Stimulated activated naive B cell treated with anti-CD40 and anti-IgM and Interleukin-4, amounts not matched to agents 10 μg/mL and 1 μg/mL and 100 μg/mL, for 72 hours (primary cell): ENCODE results near the gene KCNJ6.
A peak's percentile ranks its signal among the peaks of the same experiment; 100 is the strongest.
"Not testable (repeated sequence)": the region's sequence is repeated elsewhere in the genome, so short reads cannot be mapped to it uniquely, and the experiment has no call there.

Source experiments
- ATAC-seq, 2 donors: fragments of 150-1000 bp; cut with Tn5 transposase; replicated peaks; 2 replicates each; pipeline ENCODE4 v1.10.0; 2021; ENCODE audit warnings: moderate library complexity in 1 of 2
- DNase-seq: peaks from one replicate; pipeline ENCODE4 v3.0.0; 2021
- H3K27ac Mint-ChIP-seq: one replicate; pipeline ENCODE4 v1.8.0; 2022; ENCODE audit warnings: mild to moderate bottlenecking, mixed read lengths
- H3K27me3 Mint-ChIP-seq, 2 donors: one replicate each; pipeline ENCODE4 v1.8.0; 2022; ENCODE audit warnings: mixed read lengths in 2 of 2
- H3K36me3 Mint-ChIP-seq, 2 donors: one replicate each; pipeline ENCODE4 v1.8.0; 2022; ENCODE audit warnings: mixed read lengths in 2 of 2, mild to moderate bottlenecking in 1 of 2
- H3K4me1 Mint-ChIP-seq, 2 donors: one replicate each; pipeline ENCODE4 v1.8.0; 2022; ENCODE audit warnings: mixed read lengths in 2 of 2, mild to moderate bottlenecking in 1 of 2
- H3K4me3 Mint-ChIP-seq, 2 donors: one replicate each; pipeline ENCODE4 v1.8.0; 2022; ENCODE audit warnings: mild to moderate bottlenecking in 2 of 2, mixed read lengths in 2 of 2, moderate library complexity in 1 of 2
- H3K9me3 Mint-ChIP-seq, 2 donors: one replicate each; pipeline ENCODE4 v1.8.0; 2022; ENCODE audit warnings: mixed read lengths in 2 of 2, mild to moderate bottlenecking in 1 of 2

The KCNJ6 gene

GRCh38 chr21:37659874-37660273 is 256.4 kb downstream of the KCNJ6 start:
- Mint-ChIP-seq H3K9me3 (no peaks in the 10 kb centered on the region), H3K4me3 (no peak overlapping the region), H3K27ac (no peak overlapping the region), H3K36me3 (no peaks in the 10 kb centered on the region), H3K27me3 (peaks cover 11 to 17% of the 10 kb centered on the region in 2 donors), H3K4me1 (no peaks in the 10 kb centered on the region)
- no peak for ATAC-seq
- DNase-seq: no peak

GRCh38 chr21:37658817-37659458 is 257.3 kb downstream of the KCNJ6 start:
- Mint-ChIP-seq H3K27me3 (peaks cover 19 to 25% of the 10 kb centered on the region in 2 donors), H3K27ac (no peak overlapping the region), H3K4me1 (no peaks in the 10 kb centered on the region), H3K36me3 (no peaks in the 10 kb centered on the region), H3K4me3 (no peak overlapping the region), H3K9me3 (no peaks in the 10 kb centered on the region)
- no peak for DNase-seq
- ATAC-seq: no peak

GRCh38 chr21:37658121-37658816 is 258.0 kb downstream of the KCNJ6 start:
- DNase-seq: no peak
- Mint-ChIP-seq H3K27me3 (peaks cover 19 to 25% of the 10 kb centered on the region in 2 donors), H3K36me3 (no peaks in the 10 kb centered on the region), H3K4me1 (no peaks in the 10 kb centered on the region), H3K4me3 (no peak overlapping the region), H3K9me3 (no peaks in the 10 kb centered on the region), H3K27ac (no peak overlapping the region)
- no peak for ATAC-seq

DNA sequence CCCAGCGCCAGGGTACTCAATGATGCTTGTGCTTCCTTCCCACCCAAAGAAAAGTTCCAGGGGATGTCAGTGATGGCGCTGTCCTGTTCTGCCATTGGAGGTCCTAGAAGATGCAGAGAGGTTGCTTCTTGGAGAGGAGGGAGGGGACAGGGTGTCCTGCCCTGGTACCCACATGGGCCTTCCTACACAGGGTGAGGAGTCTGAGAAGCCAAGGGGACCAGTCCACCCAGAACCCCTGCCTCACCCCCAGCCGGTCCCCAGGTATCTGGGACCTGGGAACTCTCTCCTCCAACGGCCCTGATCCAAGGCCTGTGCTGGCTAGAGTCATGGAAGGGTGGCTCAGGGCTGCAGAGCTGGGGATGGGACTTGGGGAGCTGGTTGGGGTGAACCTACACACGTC is 259.4 kb downstream of the KCNJ6 start:
- H3K27me3 Mint-ChIP-seq: peaks cover 19 to 25% of the 10 kb centered on the region in 2 donors
- no peak for DNase-seq
- no peak for ATAC-seq
- no peaks in the 10 kb centered on the region for H3K4me1 Mint-ChIP-seq
- no peaks in the 10 kb centered on the region for H3K9me3 Mint-ChIP-seq
- H3K4me3 Mint-ChIP-seq: no peak overlapping the region
- H3K36me3 Mint-ChIP-seq: no peaks in the 10 kb centered on the region
- no peak overlapping the region for H3K27ac Mint-ChIP-seq

DNA sequence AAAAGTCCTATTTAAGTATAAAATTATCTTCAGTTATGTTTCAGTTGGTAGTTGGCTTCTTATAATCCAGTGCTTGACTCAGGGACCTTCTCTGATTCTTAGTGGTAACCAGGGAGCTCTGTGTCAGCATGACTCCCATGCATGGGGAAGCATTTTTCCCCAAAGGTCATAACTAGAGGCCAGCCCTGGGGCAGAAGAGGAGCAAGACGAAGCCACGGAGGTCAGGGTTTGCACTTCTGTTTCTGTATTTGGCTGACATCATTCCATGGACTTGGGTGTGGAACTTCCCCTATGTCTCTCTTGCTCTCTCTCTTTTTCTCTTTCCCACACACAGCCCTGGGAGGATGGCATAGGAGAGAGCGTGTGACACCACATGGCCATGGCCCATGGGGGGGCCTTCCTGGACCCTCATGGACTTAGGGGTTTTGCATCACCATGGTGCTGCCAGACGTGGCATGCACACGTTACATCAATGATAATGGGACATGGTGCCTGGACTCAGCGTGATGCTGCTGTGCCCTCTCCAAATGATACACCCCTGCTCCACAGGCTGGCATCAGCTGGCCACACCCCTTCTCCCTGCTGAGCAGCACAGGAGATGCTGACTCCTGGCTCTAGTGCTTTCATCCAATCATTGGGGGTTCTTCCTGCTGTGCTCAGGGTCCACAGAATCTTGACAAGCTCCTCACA is 260.5 kb downstream of the KCNJ6 start:
- ATAC-seq (peak in 1 of 2 donors; percentile 23), DNase-seq (no peak)
- H3K36me3 Mint-ChIP-seq: no peaks in the 10 kb centered on the region
- no peak overlapping the region for H3K27ac Mint-ChIP-seq
- no peaks in the 10 kb centered on the region for H3K4me1 Mint-ChIP-seq
- no peaks in the 10 kb centered on the region for H3K9me3 Mint-ChIP-seq
- H3K27me3 Mint-ChIP-seq: peaks cover 17 to 24% of the 10 kb centered on the region in 2 donors
- no peak overlapping the region for H3K4me3 Mint-ChIP-seq

DNA sequence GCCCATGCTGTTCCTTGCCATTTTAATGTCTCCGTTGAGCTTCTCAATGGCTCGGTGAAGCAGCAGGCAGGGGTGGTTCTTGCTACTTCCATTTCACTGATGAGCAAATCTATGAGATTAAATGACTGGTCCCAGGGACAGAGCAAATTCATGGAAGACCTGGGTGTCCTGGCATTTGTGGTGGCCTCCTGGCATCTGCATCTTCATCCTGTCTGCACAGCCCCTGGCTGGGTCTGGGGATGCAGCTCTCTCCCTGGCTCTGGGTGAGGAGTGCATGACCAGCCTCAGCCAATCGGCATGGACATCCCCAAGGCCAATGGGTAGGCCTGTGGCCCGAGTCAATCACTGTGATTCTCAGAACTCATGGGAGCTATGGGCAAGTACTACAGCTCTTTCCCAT is 261.7 kb downstream of the KCNJ6 start:
- no peak overlapping the region for H3K27ac Mint-ChIP-seq
- H3K9me3 Mint-ChIP-seq: no peaks in the 10 kb centered on the region
- no peaks in the 10 kb centered on the region for H3K4me1 Mint-ChIP-seq
- H3K36me3 Mint-ChIP-seq: no peaks in the 10 kb centered on the region
- no peak overlapping the region for H3K4me3 Mint-ChIP-seq
- H3K27me3 Mint-ChIP-seq: peaks cover 12 to 15% of the 10 kb centered on the region in 2 donors
- ATAC-seq: no peak
- DNase-seq: no peak

DNA sequence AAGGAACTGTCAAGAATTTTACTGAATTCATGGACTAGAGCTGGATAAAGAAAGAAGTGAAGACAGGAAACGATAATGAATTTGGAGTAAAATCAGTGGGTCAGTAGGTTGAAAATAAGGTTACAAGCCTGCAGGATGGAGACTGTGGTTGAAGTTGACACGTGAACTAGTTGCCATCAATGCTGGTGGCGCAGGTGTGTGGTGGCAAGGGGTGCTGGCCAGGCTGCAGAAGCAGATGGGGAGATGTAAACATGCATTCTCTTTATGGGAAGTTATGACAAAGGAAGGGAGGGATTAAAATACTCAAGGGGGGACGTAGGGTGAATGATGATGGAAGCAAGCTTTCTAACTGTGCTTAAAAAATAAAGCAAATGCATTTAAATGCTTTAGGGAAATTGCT is 263.1 kb downstream of the KCNJ6 start:
- no peak overlapping the region for H3K27ac Mint-ChIP-seq
- H3K36me3 Mint-ChIP-seq: no peaks in the 10 kb centered on the region
- no peaks in the 10 kb centered on the region for H3K9me3 Mint-ChIP-seq
- DNase-seq (no peak), ATAC-seq (no peak)
- no peak overlapping the region for H3K4me3 Mint-ChIP-seq
- no peaks in the 10 kb centered on the region for H3K4me1 Mint-ChIP-seq
- peaks cover 12 to 15% of the 10 kb centered on the region in 2 donors for H3K27me3 Mint-ChIP-seq

- Mint-ChIP-seq H3K4me3 (no peak overlapping the region), H3K36me3 (no peaks in the 10 kb centered on the region), H3K4me1 (no peaks in the 10 kb centered on the region), H3K9me3 (peaks cover 0 to 2% of the 10 kb centered on the region in 2 donors), H3K27ac (no peak overlapping the region), H3K27me3 (peaks cover 9 to 11% of the 10 kb centered on the region in 2 donors)
- ATAC-seq (no peak), DNase-seq (no peak)
These were observed 268.5 kb downstream of the KCNJ6 start for GRCh38 chr21:37647781-37648180.

GRCh38 chr21:37646761-37647160 is 269.5 kb downstream of the KCNJ6 start:
- not testable (repeated sequence) for H3K36me3 Mint-ChIP-seq, ATAC-seq, H3K9me3 Mint-ChIP-seq, H3K27ac Mint-ChIP-seq, DNase-seq, H3K4me3 Mint-ChIP-seq, H3K4me1 Mint-ChIP-seq
- peaks cover 19% of the 10 kb centered on the region in 2 donors for H3K27me3 Mint-ChIP-seq

GRCh38 chr21:37645848-37646247 is 270.4 kb downstream of the KCNJ6 start:
- peaks cover 0 to 2% of the 10 kb centered on the region in 2 donors for H3K9me3 Mint-ChIP-seq
- H3K27ac Mint-ChIP-seq: no peak overlapping the region
- peaks cover 26% of the 10 kb centered on the region in 2 donors for H3K27me3 Mint-ChIP-seq
- no peaks in the 10 kb centered on the region for H3K4me1 Mint-ChIP-seq
- H3K4me3 Mint-ChIP-seq: no peak overlapping the region
- DNase-seq (no peak), ATAC-seq (no peak)
- H3K36me3 Mint-ChIP-seq: no peaks in the 10 kb centered on the region

DNA sequence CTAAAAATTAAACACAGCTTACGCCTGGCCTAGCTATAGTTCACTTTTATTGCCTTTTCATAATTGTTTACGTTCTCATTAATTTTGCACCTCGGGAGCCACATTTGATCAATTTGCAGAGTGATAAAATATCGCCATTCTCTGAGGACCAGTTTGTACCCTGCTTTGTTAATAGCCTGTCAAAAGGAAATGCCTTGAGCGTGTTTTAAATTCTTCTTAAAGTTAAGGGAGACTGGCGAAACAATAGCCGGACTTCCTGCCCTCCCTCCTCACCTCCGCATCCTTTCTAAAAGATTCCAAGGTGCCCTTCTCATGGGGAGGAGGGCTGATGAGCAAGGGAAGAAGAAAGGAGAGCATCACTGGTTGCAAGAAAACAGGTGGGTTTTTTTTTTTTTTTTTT is 271.6 kb downstream of the KCNJ6 start:
- Mint-ChIP-seq H3K36me3 (no peaks in the 10 kb centered on the region), H3K27me3 (peaks cover 26 to 29% of the 10 kb centered on the region in 2 donors), H3K4me3 (no peak overlapping the region)

DNA sequence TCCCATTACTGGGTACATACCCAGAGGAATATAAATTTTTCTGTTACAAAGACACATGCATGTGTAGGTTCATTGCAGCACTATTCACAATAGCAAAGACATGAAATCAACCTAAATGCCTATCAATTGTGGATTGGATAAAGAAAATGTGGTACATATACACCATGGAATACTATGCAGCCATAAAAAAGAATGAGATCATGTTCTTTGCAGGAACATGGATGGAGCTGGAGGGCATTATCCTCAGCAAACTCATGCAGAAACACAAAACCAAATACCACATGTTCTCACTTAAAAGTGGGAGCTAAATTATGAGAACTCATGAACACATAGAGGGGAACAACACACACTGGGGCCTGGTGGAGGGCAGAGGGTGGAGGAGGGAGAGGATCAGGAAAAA is 272.4 kb downstream of the KCNJ6 start:
- not testable (repeated sequence) for H3K36me3 Mint-ChIP-seq, DNase-seq, H3K4me3 Mint-ChIP-seq, ATAC-seq, H3K27ac Mint-ChIP-seq, H3K4me1 Mint-ChIP-seq, H3K9me3 Mint-ChIP-seq
- H3K27me3 Mint-ChIP-seq: peaks cover 27 to 30% of the 10 kb centered on the region in 2 donors

More for the DNA sequence above, 271.6 kb downstream of the KCNJ6 start:
- Mint-ChIP-seq H3K4me1 (peaks cover 3 to 5% of the 10 kb centered on the region in 2 donors), H3K9me3 (peaks cover 3 to 4% of the 10 kb centered on the region in 2 donors), H3K27ac (no peak overlapping the region)
- DNase-seq: no peak
- ATAC-seq: no peak

GRCh38 chr21:37642493-37642892 is 273.8 kb downstream of the KCNJ6 start:
- H3K27ac Mint-ChIP-seq: no peak overlapping the region
- H3K4me3 Mint-ChIP-seq: no peak overlapping the region
- peaks cover 27 to 31% of the 10 kb centered on the region in 2 donors for H3K27me3 Mint-ChIP-seq
- H3K36me3 Mint-ChIP-seq: peaks cover 0 to 1% of the 10 kb centered on the region in 2 donors
- peaks cover 5 to 7% of the 10 kb centered on the region in 2 donors for H3K9me3 Mint-ChIP-seq
- no peak for DNase-seq
- H3K4me1 Mint-ChIP-seq: peaks cover 5 to 8% of the 10 kb centered on the region in 2 donors
- ATAC-seq: peak in 1 of 2 donors; percentile 67

DNA sequence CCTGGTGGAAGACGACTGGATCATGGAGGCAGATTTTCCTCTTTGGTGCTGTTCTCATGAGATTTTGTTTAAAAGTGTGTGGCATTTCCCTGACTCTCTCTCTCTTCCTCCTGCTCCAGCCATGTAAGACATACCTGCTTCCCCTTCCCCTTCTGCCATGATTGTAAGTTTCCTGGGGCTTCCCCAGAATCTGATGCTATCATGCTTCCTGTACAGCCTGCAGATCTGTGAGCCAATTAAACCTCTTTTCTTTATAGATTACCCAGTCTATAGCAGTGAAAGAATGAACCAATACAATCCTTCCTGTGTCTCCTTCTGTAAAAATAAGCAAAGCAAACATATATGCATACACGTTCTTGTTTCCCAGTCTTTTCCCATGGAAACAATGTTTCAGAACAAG is 276.5 kb downstream of the KCNJ6 start:
- H3K27ac Mint-ChIP-seq: no peak overlapping the region
- peaks cover 34 to 36% of the 10 kb centered on the region in 2 donors for H3K27me3 Mint-ChIP-seq
- H3K4me1 Mint-ChIP-seq: peaks cover 5 to 8% of the 10 kb centered on the region in 2 donors
- ATAC-seq: peak; percentile 19 to 56
- DNase-seq: no peak
- H3K9me3 Mint-ChIP-seq: peaks cover 5 to 7% of the 10 kb centered on the region in 2 donors
- no peak overlapping the region for H3K4me3 Mint-ChIP-seq
- peaks cover 0 to 1% of the 10 kb centered on the region in 2 donors for H3K36me3 Mint-ChIP-seq
